Suppressor macrophage treated with lipopolysaccharide for 1 hour (primary cell): ENCODE results near the gene NTRK2.
"Not testable (repeated sequence)": the region's sequence is repeated elsewhere in the genome, so short reads cannot be mapped to it uniquely, and the experiment has no call there.

Source experiments
- DNase-seq, 3 donors: peaks; one replicate each; pipeline ENCODE4 v3.0.0-alpha.2; 2020 to 2022

The NTRK2 gene

DNA sequence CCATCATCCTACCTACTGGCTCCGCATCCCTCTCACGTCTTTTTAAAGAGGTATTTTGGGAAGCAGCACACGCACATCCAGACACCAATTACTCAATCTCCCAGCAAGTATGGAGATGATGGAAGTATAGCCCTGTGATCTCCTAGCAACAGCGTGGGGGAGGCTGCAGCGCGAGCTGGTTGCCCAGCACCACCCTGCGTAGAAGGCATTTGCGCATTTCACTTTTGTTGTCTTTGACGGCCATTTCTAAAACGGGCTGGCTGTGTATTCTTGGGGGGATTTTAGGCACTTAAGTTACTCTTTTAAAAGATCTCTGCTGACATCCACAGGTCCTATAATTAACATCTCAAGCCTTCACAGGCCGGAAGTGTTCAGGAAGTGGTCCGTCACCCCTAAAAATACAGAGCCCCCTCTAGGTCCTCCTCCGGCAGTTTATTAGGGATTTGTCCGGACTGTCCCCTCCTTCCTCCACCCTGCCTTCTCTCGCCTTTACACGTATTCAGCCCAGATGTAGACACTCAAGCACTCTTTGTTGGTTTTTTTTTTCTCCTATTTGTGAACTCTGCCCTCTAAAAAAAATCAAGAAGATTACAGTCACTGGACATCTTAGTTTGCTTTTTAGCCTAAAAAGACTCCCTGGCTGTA, 371.4 kb downstream of the NTRK2 start:
- no peak for DNase-seq

DNA sequence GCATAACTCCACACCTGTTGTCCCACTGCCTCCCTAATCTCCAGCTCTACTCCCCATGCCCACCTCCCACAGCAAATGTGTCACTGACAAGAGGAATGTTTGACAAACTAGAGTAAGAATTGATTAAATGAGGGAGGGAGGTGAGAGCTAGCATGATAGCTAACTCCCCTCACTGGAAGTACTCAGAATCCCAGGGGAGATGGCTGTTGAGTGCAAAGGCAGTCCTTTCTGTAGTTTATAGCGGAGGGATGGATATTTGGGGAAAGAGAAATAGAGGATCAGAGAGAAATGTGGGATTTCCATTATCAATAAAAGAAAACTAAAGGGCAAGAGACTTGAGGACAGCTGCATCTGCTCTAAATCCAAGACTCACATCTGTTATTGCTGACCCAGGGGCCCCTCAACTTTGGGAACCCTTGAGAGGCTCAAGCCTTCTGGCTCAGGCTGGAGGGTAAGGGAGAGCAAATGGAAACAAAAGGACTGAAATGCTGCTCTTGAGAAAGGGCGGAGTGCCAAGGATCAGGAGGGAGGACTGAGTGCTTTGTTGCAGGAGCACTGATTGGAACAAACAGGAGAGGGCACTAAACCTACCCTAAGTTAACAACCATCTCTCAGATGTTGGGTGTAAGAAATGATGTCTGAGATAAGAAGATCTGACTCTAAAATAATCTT, 372.1 kb downstream of the NTRK2 start:
- DNase-seq = no peak

DNA sequence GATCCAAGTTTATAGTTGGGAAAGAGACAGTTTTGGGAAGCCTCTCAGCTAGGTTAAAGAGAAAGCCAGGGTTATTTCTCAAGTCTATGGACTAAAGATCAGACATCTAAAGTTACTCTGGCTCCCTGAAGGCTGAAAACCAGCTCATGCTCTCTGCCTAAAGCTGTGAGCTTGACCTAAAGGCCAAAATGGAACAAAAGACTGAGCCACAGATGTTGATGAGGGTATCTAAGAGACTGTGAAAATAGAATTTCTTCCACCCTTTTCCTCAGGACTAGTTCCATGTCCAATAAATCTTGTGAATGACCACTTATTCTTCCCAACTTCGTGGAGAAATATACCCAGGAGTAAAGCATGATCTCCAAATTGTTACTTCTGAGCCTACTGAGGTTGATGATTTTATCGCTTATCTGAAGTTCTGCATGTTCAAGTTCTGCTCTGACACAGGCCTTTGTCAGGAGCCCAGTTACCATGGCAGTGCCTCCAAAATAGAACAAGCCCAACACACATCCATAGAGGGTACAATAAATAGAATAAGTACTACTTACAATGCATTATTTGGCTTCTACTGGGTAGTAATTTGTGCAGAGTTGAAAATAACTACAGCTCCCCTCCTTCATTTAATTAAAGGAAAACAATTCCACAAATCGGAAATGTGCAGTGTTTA, 373.6 kb downstream of the NTRK2 start:
- DNase-seq = no peak

DNA sequence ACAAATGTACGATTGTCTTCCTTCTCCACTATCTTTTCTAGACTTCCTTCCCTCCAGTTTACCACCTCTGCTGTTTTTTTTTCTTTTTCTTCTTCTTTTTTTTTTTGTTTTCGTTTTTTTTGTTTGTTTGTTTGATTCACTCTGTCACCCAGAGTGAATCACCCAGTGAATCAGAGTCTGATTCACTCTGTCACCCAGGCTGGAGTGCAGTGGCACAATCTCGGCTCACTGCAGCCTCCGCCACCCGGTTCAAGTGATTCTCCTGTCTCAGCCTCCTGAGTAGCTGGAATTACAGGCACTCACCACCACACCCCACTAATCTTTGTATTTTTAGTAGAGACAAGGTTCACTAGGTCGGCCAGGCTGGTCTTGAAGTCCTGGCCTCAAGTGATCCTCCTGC, 375.7 kb downstream of the NTRK2 start:
- DNase-seq = no peak

DNA sequence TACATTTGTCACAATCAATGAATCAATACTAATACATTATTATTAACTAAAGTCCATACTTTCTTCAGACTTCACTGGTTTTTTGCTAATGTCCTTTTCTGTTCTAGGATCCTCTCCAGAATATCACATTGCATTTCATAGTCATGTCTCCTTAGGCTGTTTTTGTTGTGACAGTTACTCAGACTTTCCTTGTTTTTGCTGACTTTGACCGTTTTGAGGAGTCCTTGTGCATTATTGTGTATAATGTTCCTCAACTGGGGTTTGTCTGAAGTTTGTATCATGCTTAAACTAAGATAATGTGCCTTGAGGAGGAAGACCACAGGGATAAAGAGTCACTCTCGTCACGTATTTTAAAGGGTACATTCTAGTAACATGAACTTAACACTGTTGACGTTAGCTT, 376.9 kb downstream of the NTRK2 start:
- no peak for DNase-seq

DNA sequence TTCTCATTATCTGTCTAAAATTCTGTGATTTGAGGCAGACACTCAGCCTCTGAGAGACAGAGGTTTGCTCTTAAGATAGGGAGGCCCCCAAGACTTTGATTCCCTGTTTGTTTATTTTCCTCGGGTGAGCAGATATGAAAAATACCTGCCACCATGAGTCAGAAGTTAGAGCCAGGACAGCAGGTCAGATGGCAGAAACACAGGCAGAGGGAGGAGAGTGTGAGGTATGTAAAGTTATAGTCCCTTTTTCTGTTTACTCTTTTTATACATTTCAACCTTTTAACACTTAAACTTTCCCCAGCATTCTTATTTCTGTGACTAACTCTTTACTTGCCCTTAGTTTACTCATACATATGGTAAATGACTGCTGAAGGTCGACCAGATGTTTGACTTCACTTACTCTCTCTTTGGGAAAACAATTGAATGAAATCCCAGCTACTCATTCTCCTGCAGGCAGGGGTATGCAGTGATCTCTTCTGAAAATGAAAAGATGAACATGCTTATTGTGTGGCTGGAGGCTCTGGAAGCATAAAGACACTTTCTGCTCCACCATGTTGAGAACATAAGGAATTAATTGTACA, 383.8 kb downstream of the NTRK2 start:
- no peak for DNase-seq

DNA sequence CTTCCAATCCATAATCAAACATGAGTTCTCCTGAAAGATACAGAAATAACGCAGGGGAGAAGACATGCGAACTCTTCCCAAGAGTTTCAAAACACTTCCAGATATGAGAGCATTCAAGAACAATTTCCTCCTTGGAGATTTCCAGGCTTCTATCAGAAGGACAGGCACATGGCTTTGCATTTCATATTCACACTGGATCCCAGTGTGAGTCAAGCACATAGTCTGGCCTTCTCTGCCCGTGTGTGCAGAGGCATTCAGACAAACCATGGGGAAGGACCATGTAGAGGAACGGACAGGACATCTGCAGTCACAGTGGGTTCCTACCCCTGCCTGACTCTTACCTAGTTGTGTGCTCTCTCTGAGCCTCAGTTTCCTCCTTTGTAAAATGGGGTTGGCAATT, 384.5 kb downstream of the NTRK2 start:
- no peak for DNase-seq

DNA sequence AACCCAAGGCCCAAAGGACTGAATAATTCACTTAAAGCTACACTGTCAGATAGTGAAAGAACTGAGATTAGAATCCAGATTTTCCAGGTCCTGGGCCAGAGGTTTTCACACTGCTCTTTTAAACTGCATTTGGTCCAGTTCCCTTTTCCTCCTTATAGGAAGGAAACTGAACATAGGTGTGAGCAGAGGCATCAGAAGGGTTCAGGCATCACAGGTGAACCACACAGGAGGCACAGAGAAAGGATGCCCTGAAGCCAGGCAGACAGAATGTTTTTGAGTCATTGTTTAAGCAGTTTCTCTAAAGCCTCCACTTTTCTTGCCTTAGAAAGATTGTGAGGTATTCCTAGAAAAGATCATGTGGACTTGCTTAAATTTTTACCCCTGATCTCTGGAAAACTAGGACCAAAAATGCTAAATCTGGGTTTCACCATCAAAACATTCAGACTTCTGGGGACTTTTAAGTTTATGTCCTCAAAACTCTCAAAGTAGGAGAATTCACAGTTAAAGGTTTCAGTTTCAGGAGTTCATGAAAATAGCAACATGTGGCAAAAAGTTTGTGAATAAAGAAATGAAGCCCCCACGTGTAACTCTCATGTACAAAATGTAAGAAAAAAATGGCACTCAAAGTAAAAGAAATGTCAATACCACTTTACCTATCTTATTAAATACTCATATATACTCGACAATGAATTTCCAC, 386.1 kb downstream of the NTRK2 start:
- no peak for DNase-seq

DNA sequence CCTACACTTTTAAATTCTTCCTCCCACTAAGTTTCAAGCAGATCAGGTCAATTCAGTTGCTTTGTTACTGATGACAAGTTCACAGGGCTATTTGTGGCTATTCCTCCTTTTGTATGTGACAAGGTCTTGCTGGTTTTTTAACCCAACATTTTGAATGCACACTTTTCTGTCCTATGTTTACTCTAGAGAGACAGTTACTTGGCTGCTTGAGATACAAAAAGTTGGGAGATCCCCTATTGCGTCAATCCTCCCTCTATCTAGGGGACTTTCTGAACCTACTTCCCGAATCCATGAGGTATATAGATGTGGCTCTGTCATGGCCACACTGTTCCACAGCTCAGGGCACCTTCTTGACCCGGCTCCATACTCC, 386.7 kb downstream of the NTRK2 start:
- DNase-seq = no peak

DNA sequence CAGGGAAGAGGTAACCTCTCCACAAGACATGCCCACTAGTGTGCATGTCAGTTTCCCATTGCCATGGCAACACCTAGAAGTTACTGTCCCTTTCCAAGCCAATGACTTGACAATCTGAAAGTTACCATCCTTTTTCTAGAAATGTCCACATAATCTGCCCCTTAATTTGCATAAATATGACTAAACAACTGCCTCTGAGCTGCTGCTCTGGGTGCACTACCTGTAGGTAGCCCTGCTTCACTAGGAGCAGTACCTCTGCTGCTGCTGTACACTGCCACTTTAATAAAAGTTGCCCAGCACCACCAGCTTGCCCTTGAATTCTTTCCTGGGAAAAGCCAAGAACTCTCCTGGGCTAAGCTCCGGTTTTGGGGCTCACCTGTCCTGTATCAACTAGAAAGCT, 392.4 kb downstream of the NTRK2 start:
- DNase-seq = no peak

DNA sequence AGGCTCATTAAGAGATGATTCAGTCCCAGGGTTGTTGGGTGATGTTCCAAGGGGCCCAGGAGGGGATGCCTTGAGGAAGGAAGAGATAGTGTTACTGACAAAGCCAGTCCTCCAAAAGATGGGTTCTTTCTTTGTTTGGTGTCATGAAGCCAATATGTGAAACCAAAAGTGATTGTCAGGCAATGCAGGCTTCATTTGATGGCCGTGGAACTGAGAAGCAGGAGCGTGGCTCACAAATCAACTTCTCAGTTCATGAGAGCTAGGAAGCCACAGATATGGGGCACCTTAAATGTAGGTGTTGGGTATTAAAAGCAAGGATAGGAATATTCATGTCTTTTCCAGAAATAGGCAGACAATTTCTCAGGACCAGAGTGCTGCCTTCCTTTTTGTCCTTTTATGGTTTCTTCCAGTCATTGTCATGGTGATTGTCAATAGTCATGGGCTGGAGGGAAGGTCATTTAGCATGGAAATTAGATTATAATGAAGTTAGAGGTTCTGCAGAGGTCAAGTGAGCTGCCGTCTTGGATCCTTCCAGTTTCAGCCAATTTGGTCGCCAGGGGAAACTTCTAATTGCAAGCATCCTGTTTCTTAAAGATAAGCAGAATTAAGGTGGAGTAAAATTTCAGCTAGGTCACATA, 393.0 kb downstream of the NTRK2 start:
- no peak for DNase-seq

DNA sequence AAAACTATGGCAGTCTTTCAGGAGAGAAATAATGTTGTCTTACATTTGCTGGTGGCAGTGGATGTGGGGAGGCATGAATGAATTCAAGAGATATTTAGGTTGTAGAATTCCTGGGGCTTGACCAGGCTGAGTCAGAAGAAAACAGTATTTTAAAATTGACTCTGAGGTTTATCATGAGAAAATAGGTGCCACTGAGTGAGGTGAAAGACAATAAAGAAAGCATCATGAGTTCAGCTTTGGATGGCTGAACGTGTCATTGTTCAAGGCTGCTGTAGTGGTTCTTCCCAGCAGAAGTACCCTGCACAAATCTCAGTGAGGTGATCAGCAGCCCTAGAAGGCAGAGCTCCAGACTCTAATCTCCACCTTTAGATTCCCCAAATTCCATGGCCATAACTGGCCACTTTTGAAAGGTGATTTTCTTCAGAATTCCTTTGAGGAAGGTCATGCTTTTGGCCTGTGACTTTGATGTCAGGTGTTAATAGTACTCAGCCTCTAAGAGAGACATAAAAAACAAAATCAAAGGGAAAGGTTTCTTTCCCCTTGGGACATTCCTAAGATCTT, 395.4 kb downstream of the NTRK2 start:
- DNase-seq = no peak

DNA sequence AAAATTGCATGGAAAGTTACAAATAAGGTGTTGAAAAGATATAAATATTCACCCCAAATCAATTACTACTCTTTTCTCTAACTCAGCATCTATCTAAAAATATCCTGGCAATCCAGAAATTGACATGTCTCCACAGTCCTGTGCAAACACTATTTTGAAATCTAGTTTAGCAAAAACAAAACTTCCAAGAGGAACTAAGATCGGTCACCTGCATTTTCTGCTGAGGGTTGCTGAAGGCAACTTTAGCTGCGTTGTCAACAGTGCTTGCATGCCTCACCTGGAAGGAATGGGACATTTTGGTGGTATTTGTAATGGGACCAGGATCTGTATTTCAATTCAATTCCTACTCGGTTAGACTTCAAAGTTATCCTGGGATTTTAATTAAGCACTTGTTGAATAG, 398.3 kb downstream of the NTRK2 start:
- no peak for DNase-seq

DNA sequence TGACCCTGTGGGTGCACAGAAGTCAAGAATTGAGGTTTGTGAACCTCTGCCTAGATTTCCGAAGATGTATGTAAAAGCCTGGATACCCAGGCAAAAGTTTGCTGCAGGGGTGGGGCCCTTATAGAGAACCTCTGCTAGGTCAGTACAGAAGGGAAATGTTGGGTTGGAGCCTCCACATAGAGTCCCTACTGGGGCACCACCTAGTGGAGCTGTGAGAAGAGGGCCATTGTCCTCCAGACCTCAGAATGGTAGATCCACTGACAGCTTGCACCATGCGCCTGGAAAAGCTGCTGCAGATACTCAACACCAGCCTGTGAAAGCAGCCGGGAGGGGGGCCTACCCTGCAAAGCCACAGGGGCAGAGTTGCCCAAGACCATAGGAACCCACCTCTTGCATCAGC, 399.9 kb downstream of the NTRK2 start:
- not testable (repeated sequence) for DNase-seq
